Glutamatergic neuron (in vitro differentiated cells): Measurements from ENCODE around the gene SVIL. TPM values are rescaled to one million over a fixed set of nuclear protein-coding genes. Genes with fewer than 3 reads are reported as not detected.

Source experiments
- DNase-seq: peaks from one replicate; pipeline ENCODE4 v3.0.0; 2022
- H3K27ac Mint-ChIP-seq: one replicate; pipeline ENCODE4 v1.8.0; 2020; ENCODE audit warnings: mild to moderate bottlenecking, mixed read lengths, inconsistent platforms; ENCODE audit not compliant: unreplicated experiment
- H3K27me3 Mint-ChIP-seq: one replicate; pipeline ENCODE4 v1.8.0; 2020; ENCODE audit warnings: mild to moderate bottlenecking, moderate library complexity, mixed read lengths, inconsistent platforms; ENCODE audit not compliant: unreplicated experiment
- H3K36me3 Mint-ChIP-seq: one replicate; pipeline ENCODE4 v1.8.0; 2020; ENCODE audit warnings: mild to moderate bottlenecking, mixed read lengths, inconsistent platforms; ENCODE audit not compliant: unreplicated experiment
- H3K4me1 Mint-ChIP-seq: one replicate; pipeline ENCODE4 v1.8.0; 2020; ENCODE audit warnings: mild to moderate bottlenecking, low read depth, mixed read lengths, inconsistent platforms; ENCODE audit not compliant: unreplicated experiment
- H3K4me3 Mint-ChIP-seq: one replicate; pipeline ENCODE4 v1.8.0; 2020; ENCODE audit warnings: mild to moderate bottlenecking, mixed read lengths, inconsistent platforms; ENCODE audit not compliant: unreplicated experiment
- H3K9me3 Mint-ChIP-seq: one replicate; pipeline ENCODE4 v1.8.0; 2020; ENCODE audit warnings: mild to moderate bottlenecking, moderate library complexity, mixed read lengths, inconsistent platforms; ENCODE audit not compliant: unreplicated experiment
- CTCF ChIP-seq: fragments of 200-600 bp; sonication (generic); IDR thresholded peaks from one replicate; pipeline ENCODE4 v1.5.0; 2021; ENCODE audit not compliant: partially characterized antibody, unreplicated experiment
- total RNA-seq: library from RNA; stranded (reverse); fragmentation: NEBNext Ultra II Directional; extraction: Animal tissue kit (Norgen Biotek cat#: 25700); gene quantifications from one replicate; pipeline ENCODE4 v1.2.1, GENCODE V29; 2021; ENCODE audit not compliant: unreplicated experiment

Gene SVIL
- total RNA-seq, 1 donor from 2014 or later, result 117 TPM

- no peak overlapping the region for H3K4me3 Mint-ChIP-seq
- H3K4me1 Mint-ChIP-seq, result no peaks in the 10 kb centered on the region
- no peak for DNase-seq
- peaks cover 9% of the 10 kb centered on the region for H3K36me3 Mint-ChIP-seq
- H3K27ac Mint-ChIP-seq, result no peak overlapping the region
- no peak for TF ChIP-seq CTCF
- H3K9me3 Mint-ChIP-seq, result peaks cover 6% of the 10 kb centered on the region
- H3K27me3 Mint-ChIP-seq, result no peaks in the 10 kb centered on the region
Measured at GRCh38 chr10:29435809-29436501, 198.8 kb downstream of the SVIL start.

- Mint-ChIP-seq H3K4me3 (no peak overlapping the region), H3K36me3 (peaks cover 4% of the 10 kb centered on the region), H3K4me1 (no peaks in the 10 kb centered on the region), H3K27me3 (no peaks in the 10 kb centered on the region), H3K27ac (no peak overlapping the region), H3K9me3 (peaks cover 3% of the 10 kb centered on the region)
- DNase-seq, result no peak
- no peak for TF ChIP-seq CTCF
Measured at GRCh38 chr10:29434111-29434510, 200.7 kb downstream of the SVIL start.

- Mint-ChIP-seq H3K36me3 (no peaks in the 10 kb centered on the region), H3K4me3 (no peak overlapping the region), H3K9me3 (no peaks in the 10 kb centered on the region)
Measured at GRCh38 chr10:29431711-29432110, 203.1 kb downstream of the SVIL start.

GRCh38 chr10:29430101-29430500 is 204.7 kb downstream of the SVIL start:
- H3K27ac Mint-ChIP-seq, result no peak overlapping the region
- no peak for TF ChIP-seq CTCF
- DNase-seq, result no peak
- no peak overlapping the region for H3K4me3 Mint-ChIP-seq
- H3K9me3 Mint-ChIP-seq, result no peaks in the 10 kb centered on the region
- H3K27me3 Mint-ChIP-seq, result no peaks in the 10 kb centered on the region
- H3K36me3 Mint-ChIP-seq, result peaks cover 5% of the 10 kb centered on the region
- no peaks in the 10 kb centered on the region for H3K4me1 Mint-ChIP-seq

More at GRCh38 chr10:29431711-29432110, 203.1 kb downstream of the SVIL start:
- H3K27ac Mint-ChIP-seq, result no peak overlapping the region
- no peak for TF ChIP-seq CTCF
- no peaks in the 10 kb centered on the region for H3K27me3 Mint-ChIP-seq
- no peak for DNase-seq
- H3K4me1 Mint-ChIP-seq, result no peaks in the 10 kb centered on the region

- DNase-seq, result no peak
- no peaks in the 10 kb centered on the region for H3K9me3 Mint-ChIP-seq
- H3K27ac Mint-ChIP-seq, result no peak overlapping the region
- peaks cover 5% of the 10 kb centered on the region for H3K36me3 Mint-ChIP-seq
- no peaks in the 10 kb centered on the region for H3K27me3 Mint-ChIP-seq
- TF ChIP-seq CTCF, result no peak
- no peaks in the 10 kb centered on the region for H3K4me1 Mint-ChIP-seq
- H3K4me3 Mint-ChIP-seq, result no peak overlapping the region
Measured at GRCh38 chr10:29428486-29428885, 206.3 kb downstream of the SVIL start.
